Endothelial cell (in vitro differentiated cells): ENCODE data around the gene ZDHHC3. TPM values are rescaled to one million over a fixed set of nuclear protein-coding genes. Genes with fewer than 3 reads are reported as not detected.

Experiments
- DNase-seq: peaks from one replicate; pipeline ENCODE4 v3.0.0; 2021; ENCODE audit warnings: low spot score
- H3K27ac Mint-ChIP-seq: one replicate; pipeline ENCODE4 v1.8.0; 2021; ENCODE audit warnings: mixed read lengths, inconsistent platforms; ENCODE audit not compliant: unreplicated experiment
- H3K27me3 Mint-ChIP-seq: one replicate; pipeline ENCODE4 v1.8.0; 2021; ENCODE audit warnings: mild to moderate bottlenecking, moderate library complexity, mixed read lengths, inconsistent platforms; ENCODE audit not compliant: unreplicated experiment
- H3K36me3 Mint-ChIP-seq: one replicate; pipeline ENCODE4 v1.8.0; 2021; ENCODE audit warnings: mild to moderate bottlenecking, low read depth, mixed read lengths, inconsistent platforms; ENCODE audit not compliant: unreplicated experiment
- H3K4me1 Mint-ChIP-seq: one replicate; pipeline ENCODE4 v1.8.0; 2021; ENCODE audit warnings: mild to moderate bottlenecking, mixed read lengths, inconsistent platforms; ENCODE audit not compliant: unreplicated experiment
- H3K4me3 Mint-ChIP-seq: one replicate; pipeline ENCODE4 v1.8.0; 2021; ENCODE audit warnings: mild to moderate bottlenecking, mixed read lengths, inconsistent platforms; ENCODE audit not compliant: unreplicated experiment
- H3K9me3 Mint-ChIP-seq: one replicate; pipeline ENCODE4 v1.8.0; 2021; ENCODE audit warnings: mixed read lengths, inconsistent platforms; ENCODE audit not compliant: unreplicated experiment
- CTCF ChIP-seq: fragments of 200-600 bp; sonication (generic); IDR thresholded peaks from one replicate; pipeline ENCODE4 v1.5.0; 2021; ENCODE audit warnings: antibody characterized with exemption; ENCODE audit not compliant: unreplicated experiment
- total RNA-seq: library from RNA; stranded (reverse); fragmentation: NEBNext Ultra II Directional; extraction: Animal tissue kit (Norgen Biotek cat#: 25700); gene quantifications from one replicate; pipeline ENCODE4 v1.2.1, GENCODE V29; 2021; ENCODE audit not compliant: unreplicated experiment

Gene ZDHHC3
- total RNA-seq, 1 donor from 2014 or later, result 135 TPM

GRCh38 chr3:44992555-44993470 is 16.8 kb upstream of the ZDHHC3 start:
- DNase-seq, result peak; percentile 43
- no peak overlapping the region for H3K27ac Mint-ChIP-seq
- peak; percentile 95 for TF ChIP-seq CTCF
- peaks cover 37% of the 10 kb centered on the region for H3K36me3 Mint-ChIP-seq
- H3K27me3 Mint-ChIP-seq, result peaks cover 2% of the 10 kb centered on the region
- H3K4me1 Mint-ChIP-seq, result peaks cover 9% of the 10 kb centered on the region
- H3K9me3 Mint-ChIP-seq, result no peaks in the 10 kb centered on the region
- H3K4me3 Mint-ChIP-seq, result no peak overlapping the region

- Mint-ChIP-seq H3K9me3 (no peaks in the 10 kb centered on the region), H3K27me3 (peaks cover 2% of the 10 kb centered on the region), H3K27ac (no peak overlapping the region), H3K4me1 (peaks cover 9% of the 10 kb centered on the region), H3K36me3 (peaks cover 28% of the 10 kb centered on the region), H3K4me3 (no peak overlapping the region)
- no peak for TF ChIP-seq CTCF
- DNase-seq, result no peak
These were observed 15.4 kb upstream of the ZDHHC3 start for GRCh38 chr3:44991326-44991725.

- Mint-ChIP-seq H3K9me3 (no peaks in the 10 kb centered on the region), H3K27me3 (peaks cover 2% of the 10 kb centered on the region), H3K27ac (no peak overlapping the region), H3K4me3 (no peak overlapping the region), H3K36me3 (peaks cover 37% of the 10 kb centered on the region), H3K4me1 (peaks cover 9% of the 10 kb centered on the region)
- DNase-seq, result no peak
- TF ChIP-seq CTCF, result no peak
These were observed 13.8 kb upstream of the ZDHHC3 start for GRCh38 chr3:44989636-44990373.

- Mint-ChIP-seq H3K27ac (no peak overlapping the region), H3K9me3 (no peaks in the 10 kb centered on the region), H3K4me3 (no peak overlapping the region), H3K27me3 (no peaks in the 10 kb centered on the region), H3K4me1 (peaks cover 3% of the 10 kb centered on the region), H3K36me3 (peaks cover 31% of the 10 kb centered on the region)
- no peak for DNase-seq
- TF ChIP-seq CTCF, result no peak
These were observed 13.2 kb upstream of the ZDHHC3 start for GRCh38 chr3:44989141-44989540.

DNA sequence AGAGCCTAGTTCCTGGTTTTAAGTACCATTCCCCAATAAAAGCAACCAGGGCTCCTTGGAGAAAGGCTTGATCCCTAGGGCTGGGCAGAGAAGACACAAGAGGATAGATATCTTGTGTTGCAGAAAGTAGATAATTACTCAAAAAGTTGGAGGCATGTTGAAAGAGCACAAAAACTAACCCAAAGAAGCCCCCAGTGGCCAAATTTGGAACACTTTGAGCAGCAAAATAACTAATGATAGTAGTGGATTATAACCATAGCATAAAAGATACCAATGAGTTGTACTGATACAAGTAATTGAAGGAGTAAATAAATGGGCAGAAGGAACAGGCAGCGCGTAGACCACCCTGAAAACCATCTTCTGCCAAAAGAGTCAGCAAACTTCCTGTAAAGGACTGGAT is 12.1 kb upstream of the ZDHHC3 start:
- H3K4me1 Mint-ChIP-seq, result peaks cover 3% of the 10 kb centered on the region
- H3K36me3 Mint-ChIP-seq, result peaks cover 31% of the 10 kb centered on the region
- TF ChIP-seq CTCF, result peak; percentile 68
- no peaks in the 10 kb centered on the region for H3K27me3 Mint-ChIP-seq
- H3K9me3 Mint-ChIP-seq, result no peaks in the 10 kb centered on the region
- no peak overlapping the region for H3K4me3 Mint-ChIP-seq
- H3K27ac Mint-ChIP-seq, result no peak overlapping the region
- DNase-seq, result no peak
